PC-3 (cell line): Measurements from ENCODE around the gene KCNC3.

Source experiments
- EZH2 ChIP-seq: fragments of 300-600 bp; sonication (generic); IDR thresholded peaks from one replicate; pipeline ENCODE4 v1.6.1; 2017; ENCODE audit warnings: antibody characterized with exemption, mild to moderate bottlenecking, low read length; ENCODE audit not compliant: unreplicated experiment
- EZH2phosphoT487 ChIP-seq: fragments of 300-600 bp; sonication (generic); IDR thresholded peaks from 2 replicates; pipeline ENCODE4 v1.6.1; 2018; ENCODE audit warnings: mild to moderate bottlenecking, antibody characterized with exemption, low read length, borderline replicate concordance
- TF ChIP-seq, protein P1 (sequence below): fragments of 300-600 bp; sonication (generic); conservative IDR thresholded peaks from 2 replicates; pipeline ENCODE4 v1.5.1; 2017; ENCODE audit warnings: antibody characterized with exemption, low read depth, mild to moderate bottlenecking, low read length

DNA sequence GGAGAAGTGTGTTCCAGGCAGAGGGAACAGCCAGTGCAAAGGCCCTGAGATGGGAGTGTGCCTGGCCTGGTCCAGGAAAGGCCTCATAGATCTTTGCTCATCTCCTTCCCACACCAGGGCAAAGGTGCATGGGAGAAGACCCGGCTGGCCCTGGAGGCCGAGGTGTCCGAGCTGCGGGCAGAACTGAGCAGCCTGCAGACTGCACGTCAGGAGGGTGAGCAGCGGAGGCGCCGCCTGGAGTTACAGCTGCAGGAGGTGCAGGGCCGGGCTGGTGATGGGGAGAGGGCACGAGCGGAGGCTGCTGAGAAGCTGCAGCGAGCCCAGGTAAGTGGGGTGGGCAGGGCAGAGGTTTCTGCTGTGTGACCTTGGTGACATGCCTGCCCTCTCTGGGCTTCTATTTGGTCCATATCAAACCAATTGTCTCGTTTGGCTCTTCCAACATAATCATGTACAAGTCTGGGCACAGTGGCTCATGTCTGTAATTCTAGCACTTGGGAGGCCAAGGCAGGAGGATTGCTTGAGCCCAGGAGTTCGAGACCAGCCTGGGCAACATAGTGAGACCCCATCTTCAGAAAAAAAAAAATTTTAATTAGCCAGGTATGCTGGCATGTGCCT is 51.1 kb downstream of the KCNC3 start:
- TF ChIP-seq EZH2phosphoT487 (no peak), EZH2 (no peak)
- TF ChIP-seq, protein P1, sequence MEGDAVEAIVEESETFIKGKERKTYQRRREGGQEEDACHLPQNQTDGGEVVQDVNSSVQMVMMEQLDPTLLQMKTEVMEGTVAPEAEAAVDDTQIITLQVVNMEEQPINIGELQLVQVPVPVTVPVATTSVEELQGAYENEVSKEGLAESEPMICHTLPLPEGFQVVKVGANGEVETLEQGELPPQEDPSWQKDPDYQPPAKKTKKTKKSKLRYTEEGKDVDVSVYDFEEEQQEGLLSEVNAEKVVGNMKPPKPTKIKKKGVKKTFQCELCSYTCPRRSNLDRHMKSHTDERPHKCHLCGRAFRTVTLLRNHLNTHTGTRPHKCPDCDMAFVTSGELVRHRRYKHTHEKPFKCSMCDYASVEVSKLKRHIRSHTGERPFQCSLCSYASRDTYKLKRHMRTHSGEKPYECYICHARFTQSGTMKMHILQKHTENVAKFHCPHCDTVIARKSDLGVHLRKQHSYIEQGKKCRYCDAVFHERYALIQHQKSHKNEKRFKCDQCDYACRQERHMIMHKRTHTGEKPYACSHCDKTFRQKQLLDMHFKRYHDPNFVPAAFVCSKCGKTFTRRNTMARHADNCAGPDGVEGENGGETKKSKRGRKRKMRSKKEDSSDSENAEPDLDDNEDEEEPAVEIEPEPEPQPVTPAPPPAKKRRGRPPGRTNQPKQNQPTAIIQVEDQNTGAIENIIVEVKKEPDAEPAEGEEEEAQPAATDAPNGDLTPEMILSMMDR: no peak
